ENCODE data around the gene RSRC1.

The RSRC1 gene

GRCh38 chr3:158420654-158421396 lies 310.9 kb downstream of the RSRC1 start:
- Histone ChIP-seq H3K9me3 (ENCODE audit: control insufficient read depth in 2 of 2, low read length in 2 of 2) (no peaks in the 10 kb centered on the region), H3K27me3 (ENCODE audit: control insufficient read depth in 1 of 2, insufficient read depth in 2 of 2, low read length in 2 of 2) (no peaks in the 10 kb centered on the region), H3K4me3 (ENCODE audit: low read length in 2 of 2) (no peak overlapping the region), H3K4me1 (ENCODE audit: control insufficient read depth, insufficient read depth, low read length) (no peaks in the 10 kb centered on the region), H3K36me3 (ENCODE audit: control insufficient read depth in 2 of 2, insufficient read depth in 2 of 2, low read length in 2 of 2) (no peaks in the 10 kb centered on the region), H3K9ac (ENCODE audit: low read length in 2 of 2) (no peak overlapping the region), H3K27ac (ENCODE audit: low read length) (no peak overlapping the region)

- H3K4me1 ChIP-seq (ENCODE audit: control insufficient read depth, insufficient read depth, low read length) = no peaks in the 10 kb centered on the region
- H3K9ac ChIP-seq (ENCODE audit: low read length in 2 of 2) = no peak overlapping the region
- H3K4me3 ChIP-seq (ENCODE audit: low read length in 2 of 2) = no peak overlapping the region
- H3K9me3 ChIP-seq (ENCODE audit: control insufficient read depth in 2 of 2, low read length in 2 of 2) = no peaks in the 10 kb centered on the region
- H3K27ac ChIP-seq (ENCODE audit: low read length) = no peak overlapping the region
- no peaks in the 10 kb centered on the region for H3K27me3 ChIP-seq (ENCODE audit: control insufficient read depth in 1 of 2, insufficient read depth in 2 of 2, low read length in 2 of 2)
- no peaks in the 10 kb centered on the region for H3K36me3 ChIP-seq (ENCODE audit: control insufficient read depth in 2 of 2, insufficient read depth in 2 of 2, low read length in 2 of 2)
Measured at GRCh38 chr3:158430448-158430847, 320.6 kb downstream of the RSRC1 start.

GRCh38 chr3:158430968-158431367 lies 321.1 kb downstream of the RSRC1 start:
- no peak overlapping the region for H3K27ac ChIP-seq (ENCODE audit: low read length)
- no peaks in the 10 kb centered on the region for H3K4me1 ChIP-seq (ENCODE audit: control insufficient read depth, insufficient read depth, low read length)
- no peak overlapping the region for H3K9ac ChIP-seq (ENCODE audit: low read length in 2 of 2)
- no peak overlapping the region for H3K4me3 ChIP-seq (ENCODE audit: low read length in 2 of 2)
- no peaks in the 10 kb centered on the region for H3K9me3 ChIP-seq (ENCODE audit: control insufficient read depth in 2 of 2, low read length in 2 of 2)
- H3K36me3 ChIP-seq (ENCODE audit: control insufficient read depth in 2 of 2, insufficient read depth in 2 of 2, low read length in 2 of 2) = no peaks in the 10 kb centered on the region
- H3K27me3 ChIP-seq (ENCODE audit: control insufficient read depth in 1 of 2, insufficient read depth in 2 of 2, low read length in 2 of 2) = no peaks in the 10 kb centered on the region

GRCh38 chr3:158431829-158432228 lies 321.9 kb downstream of the RSRC1 start:
- H3K27ac ChIP-seq (ENCODE audit: low read length) = no peak overlapping the region
- H3K9ac ChIP-seq (ENCODE audit: low read length in 2 of 2) = no peak overlapping the region
- H3K9me3 ChIP-seq (ENCODE audit: control insufficient read depth in 2 of 2, low read length in 2 of 2) = no peaks in the 10 kb centered on the region

GRCh38 chr3:158434412-158435038 lies 324.6 kb downstream of the RSRC1 start:
- no peaks in the 10 kb centered on the region for H3K27me3 ChIP-seq (ENCODE audit: control insufficient read depth in 1 of 2, insufficient read depth in 2 of 2, low read length in 2 of 2)
- no peaks in the 10 kb centered on the region for H3K36me3 ChIP-seq (ENCODE audit: control insufficient read depth in 2 of 2, insufficient read depth in 2 of 2, low read length in 2 of 2)
- H3K27ac ChIP-seq (ENCODE audit: low read length) = no peak overlapping the region
- H3K4me1 ChIP-seq (ENCODE audit: control insufficient read depth, insufficient read depth, low read length) = no peaks in the 10 kb centered on the region
- no peak overlapping the region for H3K4me3 ChIP-seq (ENCODE audit: low read length in 2 of 2)
- no peaks in the 10 kb centered on the region for H3K9me3 ChIP-seq (ENCODE audit: control insufficient read depth in 2 of 2, low read length in 2 of 2)
- no peak overlapping the region for H3K9ac ChIP-seq (ENCODE audit: low read length in 2 of 2)

More at GRCh38 chr3:158431829-158432228, 321.9 kb downstream of the RSRC1 start:
- H3K36me3 ChIP-seq (ENCODE audit: control insufficient read depth in 2 of 2, insufficient read depth in 2 of 2, low read length in 2 of 2) = no peaks in the 10 kb centered on the region
- H3K27me3 ChIP-seq (ENCODE audit: control insufficient read depth in 1 of 2, insufficient read depth in 2 of 2, low read length in 2 of 2) = no peaks in the 10 kb centered on the region
- no peaks in the 10 kb centered on the region for H3K4me1 ChIP-seq (ENCODE audit: control insufficient read depth, insufficient read depth, low read length)
- no peak overlapping the region for H3K4me3 ChIP-seq (ENCODE audit: low read length in 2 of 2)

GRCh38 chr3:158443632-158444031 lies 333.7 kb downstream of the RSRC1 start:
- Histone ChIP-seq H3K9ac (ENCODE audit: low read length in 2 of 2) (no peak overlapping the region), H3K27me3 (ENCODE audit: control insufficient read depth in 1 of 2, insufficient read depth in 2 of 2, low read length in 2 of 2) (no peaks in the 10 kb centered on the region), H3K36me3 (ENCODE audit: control insufficient read depth in 2 of 2, insufficient read depth in 2 of 2, low read length in 2 of 2) (no peaks in the 10 kb centered on the region), H3K9me3 (ENCODE audit: control insufficient read depth in 2 of 2, low read length in 2 of 2) (no peaks in the 10 kb centered on the region), H3K27ac (ENCODE audit: low read length) (no peak overlapping the region), H3K4me1 (ENCODE audit: control insufficient read depth, insufficient read depth, low read length) (no peaks in the 10 kb centered on the region), H3K4me3 (ENCODE audit: low read length in 2 of 2) (no peak overlapping the region)

- Histone ChIP-seq H3K4me1 (ENCODE audit: control insufficient read depth, insufficient read depth, low read length) (no peaks in the 10 kb centered on the region), H3K27ac (ENCODE audit: low read length) (no peak overlapping the region), H3K36me3 (ENCODE audit: control insufficient read depth in 2 of 2, insufficient read depth in 2 of 2, low read length in 2 of 2) (no peaks in the 10 kb centered on the region), H3K27me3 (ENCODE audit: control insufficient read depth in 1 of 2, insufficient read depth in 2 of 2, low read length in 2 of 2) (no peaks in the 10 kb centered on the region), H3K9me3 (ENCODE audit: control insufficient read depth in 2 of 2, low read length in 2 of 2) (no peaks in the 10 kb centered on the region), H3K4me3 (ENCODE audit: low read length in 2 of 2) (no peak overlapping the region), H3K9ac (ENCODE audit: low read length in 2 of 2) (no peak overlapping the region)
Measured at GRCh38 chr3:158447408-158447807, 337.5 kb downstream of the RSRC1 start.

- H3K4me3 ChIP-seq (ENCODE audit: low read length in 2 of 2) = no peak overlapping the region
- H3K27ac ChIP-seq (ENCODE audit: low read length) = no peak overlapping the region
- no peaks in the 10 kb centered on the region for H3K4me1 ChIP-seq (ENCODE audit: control insufficient read depth, insufficient read depth, low read length)
- no peaks in the 10 kb centered on the region for H3K36me3 ChIP-seq (ENCODE audit: control insufficient read depth in 2 of 2, insufficient read depth in 2 of 2, low read length in 2 of 2)
- no peaks in the 10 kb centered on the region for H3K27me3 ChIP-seq (ENCODE audit: control insufficient read depth in 1 of 2, insufficient read depth in 2 of 2, low read length in 2 of 2)
- H3K9me3 ChIP-seq (ENCODE audit: control insufficient read depth in 2 of 2, low read length in 2 of 2) = no peaks in the 10 kb centered on the region
- no peak overlapping the region for H3K9ac ChIP-seq (ENCODE audit: low read length in 2 of 2)
Measured at GRCh38 chr3:158451405-158452055, 341.6 kb downstream of the RSRC1 start.

GRCh38 chr3:158452334-158452733 lies 342.4 kb downstream of the RSRC1 start:
- Histone ChIP-seq H3K27ac (ENCODE audit: low read length) (no peak overlapping the region), H3K4me3 (ENCODE audit: low read length in 2 of 2) (no peak overlapping the region), H3K27me3 (ENCODE audit: control insufficient read depth in 1 of 2, insufficient read depth in 2 of 2, low read length in 2 of 2) (no peaks in the 10 kb centered on the region), H3K36me3 (ENCODE audit: control insufficient read depth in 2 of 2, insufficient read depth in 2 of 2, low read length in 2 of 2) (no peaks in the 10 kb centered on the region), H3K9me3 (ENCODE audit: control insufficient read depth in 2 of 2, low read length in 2 of 2) (no peaks in the 10 kb centered on the region), H3K9ac (ENCODE audit: low read length in 2 of 2) (no peak overlapping the region), H3K4me1 (ENCODE audit: control insufficient read depth, insufficient read depth, low read length) (no peaks in the 10 kb centered on the region)

- Histone ChIP-seq H3K9me3 (ENCODE audit: control insufficient read depth in 2 of 2, low read length in 2 of 2) (no peaks in the 10 kb centered on the region), H3K9ac (ENCODE audit: low read length in 2 of 2) (no peak overlapping the region), H3K36me3 (ENCODE audit: control insufficient read depth in 2 of 2, insufficient read depth in 2 of 2, low read length in 2 of 2) (no peaks in the 10 kb centered on the region)
Measured at GRCh38 chr3:158453004-158453403, 343.1 kb downstream of the RSRC1 start.

GRCh38 chr3:158453865-158454264 lies 344.0 kb downstream of the RSRC1 start:
- Histone ChIP-seq H3K9ac (ENCODE audit: low read length in 2 of 2) (no peak overlapping the region), H3K4me1 (ENCODE audit: control insufficient read depth, insufficient read depth, low read length) (no peaks in the 10 kb centered on the region), H3K9me3 (ENCODE audit: control insufficient read depth in 2 of 2, low read length in 2 of 2) (no peaks in the 10 kb centered on the region), H3K27ac (ENCODE audit: low read length) (no peak overlapping the region), H3K36me3 (ENCODE audit: control insufficient read depth in 2 of 2, insufficient read depth in 2 of 2, low read length in 2 of 2) (no peaks in the 10 kb centered on the region), H3K4me3 (ENCODE audit: low read length in 2 of 2) (no peak overlapping the region), H3K27me3 (ENCODE audit: control insufficient read depth in 1 of 2, insufficient read depth in 2 of 2, low read length in 2 of 2) (no peaks in the 10 kb centered on the region)

More at GRCh38 chr3:158453004-158453403, 343.1 kb downstream of the RSRC1 start:
- no peak overlapping the region for H3K4me3 ChIP-seq (ENCODE audit: low read length in 2 of 2)
- H3K4me1 ChIP-seq (ENCODE audit: control insufficient read depth, insufficient read depth, low read length) = no peaks in the 10 kb centered on the region
- no peaks in the 10 kb centered on the region for H3K27me3 ChIP-seq (ENCODE audit: control insufficient read depth in 1 of 2, insufficient read depth in 2 of 2, low read length in 2 of 2)
- H3K27ac ChIP-seq (ENCODE audit: low read length) = no peak overlapping the region
